ENCODE data around the gene ADORA2A.

Gene ADORA2A

DNA sequence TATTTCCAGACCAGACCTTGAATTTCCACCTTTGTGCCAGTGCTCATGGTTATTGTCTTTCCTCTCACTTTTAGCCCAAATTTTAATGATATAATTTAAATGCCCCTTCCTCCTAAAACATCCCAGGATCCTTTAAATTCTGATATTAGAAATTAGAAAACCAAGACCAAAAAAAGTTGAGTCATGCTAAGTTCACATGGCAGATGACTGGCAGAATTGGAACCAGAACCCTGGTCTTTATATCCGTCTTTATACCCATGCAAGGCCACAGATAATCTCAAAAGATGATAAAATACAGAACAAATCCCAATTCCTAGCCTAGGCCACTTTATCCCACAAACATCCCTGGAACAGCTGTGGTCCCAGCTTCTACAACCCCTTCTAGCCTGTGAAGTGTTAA is 26.5 kb downstream of the ADORA2A start:
- DNase-seq (ENCODE audit: low spot score): no peak

DNA sequence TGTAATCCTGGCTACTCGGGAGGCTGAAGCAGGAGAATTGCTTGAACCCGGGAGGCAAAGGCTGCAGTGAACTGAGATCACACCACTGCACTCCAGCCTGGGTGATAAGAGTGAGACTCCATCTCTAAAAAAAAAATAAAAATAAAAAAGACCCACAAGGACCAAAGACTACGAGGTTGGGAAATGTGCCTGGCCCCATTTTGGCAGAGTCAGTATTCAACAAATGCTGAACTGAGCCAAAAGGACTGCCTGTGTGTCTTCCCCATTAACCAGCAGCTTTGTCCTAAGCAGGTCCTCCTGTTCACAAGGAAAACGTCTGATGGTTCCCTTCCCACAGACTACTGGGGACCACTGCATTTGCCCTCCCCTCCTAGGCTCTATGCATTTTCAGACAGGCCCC is 27.6 kb downstream of the ADORA2A start:
- no peak for DNase-seq (ENCODE audit: low spot score)

DNA sequence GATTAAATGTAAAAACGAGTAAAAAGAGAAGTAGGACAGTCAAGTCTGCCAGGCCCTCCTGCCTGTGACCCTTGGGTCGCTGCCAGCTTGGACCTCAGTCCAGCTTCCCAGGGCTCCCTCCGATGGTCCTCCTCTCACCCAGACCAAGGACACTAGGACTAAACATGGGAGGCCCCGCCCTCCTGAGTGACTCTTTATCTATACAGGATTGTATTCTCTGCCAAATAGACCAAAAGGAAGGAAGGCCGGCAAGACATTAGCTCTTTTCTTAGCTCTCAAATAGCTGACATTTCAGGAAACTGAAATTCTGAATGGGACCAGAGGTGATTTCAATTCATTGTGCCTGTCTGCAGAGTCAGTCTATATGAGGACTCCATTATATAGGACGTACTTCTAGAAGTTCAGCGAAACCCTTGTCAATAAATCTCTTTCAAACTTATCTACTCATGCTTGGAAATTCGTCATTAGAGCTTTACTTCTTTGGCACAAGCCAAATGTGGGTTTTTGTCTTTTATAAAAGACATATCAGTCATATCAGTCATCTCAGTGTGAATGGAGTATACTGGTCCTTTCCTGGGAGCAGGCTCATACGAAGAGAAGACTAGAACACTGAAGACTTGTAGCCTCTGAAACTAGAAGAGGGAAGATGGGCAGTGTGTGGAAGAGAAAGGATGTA is 28.5 kb downstream of the ADORA2A start:
- no peak for DNase-seq (ENCODE audit: low spot score)

DNA sequence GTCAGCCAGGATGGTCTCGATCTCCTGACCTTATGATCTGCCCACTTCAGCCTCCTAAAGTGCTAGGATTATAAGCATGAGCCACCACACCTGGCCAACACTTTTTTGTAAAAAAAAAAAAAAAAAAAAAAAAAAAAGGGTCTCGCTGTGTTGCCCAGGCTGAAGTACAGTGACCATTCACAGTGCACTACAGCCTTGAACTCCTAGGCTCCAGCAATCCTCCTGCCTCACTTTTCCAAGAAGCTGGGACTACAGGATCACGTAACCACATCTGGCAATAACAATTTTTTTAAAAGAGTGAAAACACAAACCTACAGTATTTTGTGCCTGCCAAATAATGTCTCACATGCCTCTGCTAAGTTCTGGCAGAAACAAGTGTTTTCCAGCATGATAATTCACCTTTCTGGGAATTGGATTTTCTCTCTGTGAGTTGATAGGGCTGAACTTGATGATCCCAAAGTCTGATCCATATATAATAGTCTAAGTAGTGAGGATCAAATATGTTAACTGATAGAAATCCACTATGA is 30.6 kb downstream of the ADORA2A start:
- no peak for DNase-seq (ENCODE audit: low spot score)

DNA sequence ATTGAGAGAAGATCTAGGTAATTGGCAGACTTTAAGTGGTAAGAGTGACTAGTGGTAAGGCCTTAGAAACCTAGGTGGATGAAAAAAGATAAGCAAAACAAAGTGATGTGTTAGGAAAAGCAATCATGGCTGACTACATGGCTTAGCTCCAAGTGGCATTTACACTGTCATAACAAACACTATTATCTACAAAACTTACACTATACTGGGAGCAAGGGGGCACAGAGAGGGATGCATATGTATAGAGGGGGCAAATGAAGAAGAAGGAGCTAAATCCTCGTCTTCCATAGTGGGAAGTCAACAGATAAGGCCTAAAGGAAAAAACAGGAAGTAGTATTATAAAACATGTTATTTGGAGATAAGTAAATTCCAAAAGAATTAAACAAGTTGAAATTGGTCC is 32.5 kb downstream of the ADORA2A start:
- DNase-seq (ENCODE audit: low spot score): no peak

DNA sequence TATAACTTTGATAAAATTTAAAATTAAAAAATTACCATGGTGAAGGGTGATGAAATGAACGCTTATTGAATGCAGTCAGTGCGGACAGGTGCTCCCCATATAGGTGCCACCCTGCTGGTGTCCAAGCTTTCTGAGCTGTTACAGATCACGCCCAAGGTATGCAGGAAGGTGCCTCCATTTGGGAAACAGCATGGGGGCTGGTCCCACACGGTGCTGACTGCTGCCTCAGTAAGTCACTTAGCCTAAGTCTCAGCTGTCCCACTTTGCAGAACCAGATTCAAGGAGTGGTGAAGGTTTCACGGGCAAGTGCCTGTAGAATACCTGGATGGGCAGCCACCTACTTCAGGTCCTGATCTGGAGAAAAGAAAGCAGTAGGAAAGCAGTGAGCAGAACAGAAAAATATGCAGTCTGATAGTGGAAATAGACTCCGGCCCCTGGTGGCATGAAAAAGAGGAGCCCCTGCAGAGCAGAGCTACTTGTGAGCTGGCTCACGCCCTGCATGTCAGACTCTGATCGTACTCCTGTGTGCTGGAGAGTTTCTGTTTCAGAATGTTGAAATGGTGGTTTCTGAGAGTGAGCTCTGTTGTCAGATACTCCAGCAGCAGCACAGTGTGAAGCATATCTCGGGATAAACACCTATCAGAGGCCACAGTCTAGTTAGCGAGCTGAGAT is 33.2 kb downstream of the ADORA2A start:
- DNase-seq (ENCODE audit: low spot score): no peak

DNA sequence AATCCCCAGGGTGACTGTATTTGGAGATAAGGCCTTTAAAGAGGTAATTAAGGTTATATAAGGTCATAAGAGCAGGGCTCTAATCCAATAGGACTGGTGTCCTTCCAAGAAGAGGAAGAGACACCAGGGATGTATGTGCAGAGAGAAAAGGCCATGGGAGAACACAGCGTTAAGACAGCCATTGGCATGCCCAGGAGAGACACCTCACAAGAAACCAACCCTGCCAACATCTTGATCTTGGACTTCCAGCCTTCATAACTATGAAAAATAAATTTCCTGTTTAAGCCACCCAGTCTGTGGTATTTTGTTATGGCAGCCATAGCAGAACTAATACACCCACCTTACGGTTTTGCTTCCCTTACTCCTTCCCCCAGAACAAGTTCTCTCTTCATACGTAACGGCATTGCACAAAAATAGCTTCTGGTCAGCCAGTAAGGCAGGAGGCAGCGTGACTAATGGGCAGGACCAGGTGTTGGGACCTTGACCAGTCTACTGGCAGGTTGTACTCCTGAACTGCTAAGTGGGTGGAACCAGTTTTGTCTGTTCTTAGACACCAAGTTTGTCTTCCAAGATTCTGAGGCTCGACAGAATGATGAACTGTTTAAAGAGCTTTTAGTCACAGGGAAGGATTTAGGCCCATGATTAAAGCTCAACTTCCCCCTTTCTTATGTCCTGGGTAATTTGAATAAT is 35.8 kb downstream of the ADORA2A start:
- DNase-seq (ENCODE audit: low spot score): no peak

DNA sequence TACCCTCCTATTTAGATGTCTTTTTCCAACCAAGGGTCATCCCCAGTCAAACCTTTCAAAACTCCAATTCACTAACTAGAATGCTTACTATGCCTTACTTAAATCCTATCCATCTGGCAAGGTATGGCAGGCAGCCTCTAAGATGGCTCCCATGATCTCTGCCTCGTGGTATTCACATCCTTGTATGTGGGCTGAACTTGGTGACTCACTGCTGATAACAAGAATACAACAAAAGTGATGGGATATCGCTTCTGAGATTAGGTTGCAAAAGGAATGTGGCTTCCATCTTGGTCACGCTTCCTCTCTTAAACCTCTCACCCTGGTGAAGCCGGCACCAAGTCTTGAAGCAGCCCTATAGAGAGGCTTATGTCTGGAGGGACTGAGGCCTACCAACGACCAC is 38.2 kb downstream of the ADORA2A start:
- no peak for DNase-seq (ENCODE audit: low spot score)

DNA sequence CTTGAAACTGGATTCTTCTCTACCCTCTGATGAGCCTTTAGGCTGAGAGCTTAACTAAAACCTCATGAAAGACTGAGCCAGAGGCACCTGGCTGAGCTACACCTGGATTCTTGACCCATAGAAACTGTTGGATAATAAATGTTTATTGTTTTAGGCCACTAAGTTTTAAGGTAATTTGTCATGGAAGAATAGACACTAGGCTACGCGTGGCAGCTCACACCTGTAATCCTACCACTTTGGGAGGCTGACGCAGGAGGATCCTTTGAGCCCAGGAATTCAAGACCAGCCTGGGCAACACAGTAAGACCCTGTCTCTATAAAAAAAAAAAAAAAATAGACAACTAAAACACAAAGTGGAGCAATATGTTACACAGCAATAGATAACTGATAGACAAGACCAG is 38.6 kb downstream of the ADORA2A start:
- DNase-seq (ENCODE audit: low spot score): no peak

DNA sequence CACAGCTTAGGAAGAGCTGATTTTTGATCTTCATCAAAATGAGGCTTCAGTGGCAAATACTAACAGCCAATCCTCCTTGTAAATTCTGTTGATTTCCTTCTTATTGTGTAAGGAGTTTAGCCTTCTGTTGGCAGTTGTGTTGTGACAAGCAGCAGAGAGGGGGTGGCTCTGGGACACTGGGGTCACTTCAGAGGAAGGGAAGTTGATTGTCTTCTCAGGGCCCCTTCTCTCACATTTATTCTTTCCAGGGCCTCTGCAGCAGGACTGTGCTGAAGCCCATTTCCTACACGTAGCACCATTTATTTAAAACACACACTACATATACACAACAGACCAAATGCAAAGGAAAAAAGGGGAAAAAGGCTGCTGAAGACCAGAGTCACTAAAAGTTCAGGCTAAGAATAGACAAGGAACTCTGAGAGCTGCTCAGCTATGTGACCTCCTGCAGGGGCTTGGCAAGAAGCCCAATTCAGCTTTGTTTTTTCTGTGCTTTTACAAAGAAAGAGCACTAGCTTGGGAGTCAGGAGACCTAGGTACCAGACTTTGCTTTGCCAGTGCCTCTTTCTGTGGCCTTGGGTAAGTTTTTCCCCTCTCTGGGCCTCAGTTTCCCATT is 39.4 kb downstream of the ADORA2A start:
- DNase-seq (ENCODE audit: low spot score): peak; percentile 56

DNA sequence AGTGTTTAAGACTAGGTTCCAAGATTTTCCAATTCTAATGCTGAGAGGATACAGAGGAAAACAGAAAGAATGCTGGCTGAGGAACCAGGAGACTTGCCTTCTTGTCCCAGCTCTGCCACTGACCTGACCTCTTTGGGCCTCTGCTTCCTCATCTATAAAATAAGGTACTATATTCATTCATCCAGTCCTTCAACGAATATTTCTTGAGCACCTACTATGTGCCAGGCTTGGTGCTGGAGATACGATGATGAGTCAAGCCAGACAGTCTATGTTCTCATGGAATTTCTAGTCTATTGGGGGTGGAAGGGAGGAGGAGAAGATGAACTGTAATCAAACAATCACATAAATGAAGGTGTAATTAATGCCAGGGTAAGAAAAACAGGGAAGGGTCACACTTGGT is 39.9 kb downstream of the ADORA2A start:
- DNase-seq (ENCODE audit: low spot score): no peak

DNA sequence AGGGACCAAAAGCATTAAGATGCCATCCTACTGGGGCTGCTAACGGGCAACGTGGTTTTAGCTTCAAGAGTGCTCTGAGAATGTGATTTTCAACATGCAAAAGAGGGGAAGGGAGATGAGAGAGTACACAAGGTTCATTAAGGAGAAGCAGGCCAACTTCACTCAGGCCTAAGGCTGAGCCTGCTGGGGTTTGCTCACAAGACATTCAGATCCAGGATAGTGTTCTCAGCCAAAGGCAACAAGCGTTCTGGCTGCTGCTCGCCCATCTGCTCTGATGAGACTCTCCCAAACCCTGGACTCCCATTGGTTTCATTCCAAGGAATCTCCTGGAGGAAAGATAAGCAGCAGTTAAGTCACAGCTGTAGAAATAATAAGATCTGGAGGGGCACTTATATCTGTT is 44.2 kb downstream of the ADORA2A start:
- peak; percentile 44 for DNase-seq (ENCODE audit: low spot score)

DNA sequence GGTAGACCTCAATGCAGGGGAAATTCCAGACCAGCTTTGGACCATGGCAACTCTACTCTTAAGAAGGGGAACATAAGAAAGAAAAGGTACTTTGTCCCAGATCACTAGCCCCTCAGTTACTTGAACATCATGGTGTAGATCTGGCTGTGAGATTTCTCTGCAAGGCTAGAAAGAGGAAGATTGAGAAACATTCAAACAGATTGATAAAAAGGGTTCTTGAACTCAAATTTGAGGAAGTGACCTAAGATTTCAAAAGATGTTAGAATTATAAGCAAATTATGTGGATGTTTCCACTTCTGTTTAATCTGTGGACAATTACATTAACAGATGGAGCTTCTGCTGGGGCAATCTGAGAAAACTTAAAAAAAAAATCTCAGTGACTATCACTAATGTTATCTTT is 45.9 kb downstream of the ADORA2A start:
- no peak for DNase-seq (ENCODE audit: low spot score)

DNA sequence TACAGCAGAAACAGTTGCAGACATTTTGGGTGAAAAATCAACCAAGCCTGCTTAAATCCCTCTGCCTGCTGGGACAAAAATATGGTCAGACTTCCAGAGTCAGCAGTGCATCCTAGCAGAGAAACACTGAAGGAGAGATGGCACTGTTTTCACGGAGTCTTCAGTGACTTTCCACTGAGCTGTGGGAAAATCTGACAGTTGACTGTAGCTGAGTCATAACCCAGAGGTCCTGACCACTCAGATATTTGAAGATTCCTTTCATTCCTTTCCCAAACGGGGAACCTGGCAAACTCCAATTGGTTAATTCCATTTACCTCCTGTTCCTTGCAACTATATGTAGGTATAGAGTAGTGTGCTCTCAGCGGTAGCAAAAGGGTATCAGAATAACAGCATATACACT is 46.8 kb downstream of the ADORA2A start:
- DNase-seq (ENCODE audit: low spot score): peak; percentile 26

DNA sequence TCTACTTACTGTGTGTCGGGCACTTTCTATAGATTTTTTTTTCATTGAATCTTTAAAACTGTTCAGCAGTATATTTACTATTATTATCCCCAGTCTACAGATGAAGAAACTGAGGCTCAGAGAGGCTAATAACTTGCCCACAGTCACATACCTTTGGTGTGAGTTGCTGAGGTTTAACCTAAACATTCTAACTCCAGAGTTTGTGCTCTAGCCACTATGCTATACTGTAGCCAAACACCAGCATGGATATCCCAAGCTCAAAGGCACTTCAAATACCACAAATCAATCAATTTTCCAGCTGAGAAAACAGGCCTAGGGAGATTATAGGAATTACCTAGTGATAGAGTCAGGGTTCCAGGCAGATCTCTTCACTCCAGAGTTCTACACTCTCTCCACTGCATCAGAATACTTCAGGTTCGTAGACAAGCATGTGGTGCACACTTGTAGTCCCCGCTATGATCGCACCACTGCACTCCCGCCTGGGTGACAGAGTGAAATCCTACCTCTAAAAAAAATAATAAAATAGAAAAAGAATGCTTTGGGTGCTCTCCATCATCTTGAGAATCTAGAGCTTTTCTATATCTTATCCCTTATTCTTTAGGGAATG is 47.4 kb downstream of the ADORA2A start:
- no peak for DNase-seq (ENCODE audit: low spot score)

DNA sequence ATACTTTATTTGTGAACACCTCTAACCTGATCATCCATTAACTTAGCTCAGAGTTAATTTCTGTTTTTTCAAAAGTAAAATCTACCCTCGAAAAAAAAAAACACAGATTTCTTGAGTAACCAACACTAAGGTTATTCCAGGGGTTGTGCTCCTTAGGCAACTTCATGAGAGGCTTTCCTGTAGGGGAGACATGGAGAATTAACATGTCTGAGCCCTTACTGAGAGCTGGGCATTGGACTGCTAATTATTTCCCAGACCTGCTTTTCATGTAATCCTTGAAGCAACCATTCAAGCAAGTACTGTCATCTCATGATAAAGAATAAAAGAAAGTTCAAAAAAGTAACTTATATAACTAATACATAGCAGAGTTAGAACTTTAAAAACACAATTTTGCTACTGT is 54.2 kb downstream of the ADORA2A start:
- no peak for DNase-seq (ENCODE audit: low spot score)

DNA sequence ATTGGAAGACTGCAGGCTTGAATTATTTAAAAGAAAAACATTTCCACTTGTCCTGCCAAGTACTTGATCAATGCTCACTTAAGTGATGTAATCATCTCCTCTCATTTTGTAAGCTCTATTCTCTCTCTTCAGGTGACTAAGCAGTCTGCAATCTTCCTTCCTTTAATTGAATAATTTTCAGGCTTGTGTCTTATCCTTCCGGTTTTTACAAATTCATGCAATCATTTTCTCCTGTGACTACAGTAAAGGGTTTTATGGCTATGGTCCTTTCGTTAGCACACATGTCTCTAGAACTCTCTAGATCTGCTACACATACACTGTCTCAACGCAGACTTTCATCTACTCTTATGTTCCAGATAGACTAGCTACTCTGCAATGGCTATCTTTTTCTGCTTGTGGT is 55.2 kb downstream of the ADORA2A start:
- no peak for DNase-seq (ENCODE audit: low spot score)

DNA sequence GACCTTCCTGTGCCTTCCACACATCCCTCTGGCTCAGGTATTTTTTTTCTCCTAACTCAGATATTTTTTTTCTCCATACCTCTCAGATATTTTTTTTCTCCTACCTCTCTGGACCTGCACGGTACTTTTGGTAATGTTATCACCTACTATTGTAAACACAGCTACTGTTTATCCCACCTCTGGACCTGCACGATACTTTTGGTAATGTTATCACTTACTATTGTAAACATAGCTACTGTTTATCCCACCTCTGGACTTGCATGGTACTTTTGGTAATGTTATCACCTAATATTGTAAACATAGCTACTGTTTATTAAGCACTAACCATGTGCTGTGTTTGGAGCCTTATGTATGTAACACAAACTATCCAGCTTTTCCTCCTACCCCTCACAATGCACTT is 55.6 kb downstream of the ADORA2A start:
- no peak for DNase-seq (ENCODE audit: low spot score)

DNA sequence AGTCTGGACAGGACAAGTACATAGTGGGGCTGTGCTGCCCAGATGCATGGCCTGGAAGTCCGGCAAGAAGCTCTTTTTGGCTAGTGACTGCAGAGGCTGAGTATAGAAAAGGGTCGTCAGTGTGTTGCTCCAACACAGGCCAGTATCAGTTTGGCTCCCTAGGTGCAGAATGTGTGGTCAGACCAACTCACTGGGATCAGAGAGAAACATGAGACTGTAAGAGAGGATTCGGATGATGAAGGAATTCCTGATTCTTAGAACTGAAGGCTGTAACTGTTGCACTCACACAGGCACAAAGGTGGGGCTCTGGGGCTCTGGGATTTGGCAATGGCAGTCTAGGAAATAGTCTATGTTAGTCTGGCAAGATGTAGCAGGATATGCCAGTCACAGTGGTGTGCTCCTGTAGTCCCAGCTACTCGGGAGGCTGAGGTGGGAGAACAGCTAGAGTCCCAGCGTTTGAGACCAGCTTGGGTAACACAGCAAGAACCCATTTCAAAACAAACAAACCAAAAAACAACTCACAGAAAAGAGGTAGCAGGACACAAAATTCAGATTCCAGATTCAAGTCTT is 56.7 kb downstream of the ADORA2A start:
- no peak for DNase-seq (ENCODE audit: low spot score)

DNA sequence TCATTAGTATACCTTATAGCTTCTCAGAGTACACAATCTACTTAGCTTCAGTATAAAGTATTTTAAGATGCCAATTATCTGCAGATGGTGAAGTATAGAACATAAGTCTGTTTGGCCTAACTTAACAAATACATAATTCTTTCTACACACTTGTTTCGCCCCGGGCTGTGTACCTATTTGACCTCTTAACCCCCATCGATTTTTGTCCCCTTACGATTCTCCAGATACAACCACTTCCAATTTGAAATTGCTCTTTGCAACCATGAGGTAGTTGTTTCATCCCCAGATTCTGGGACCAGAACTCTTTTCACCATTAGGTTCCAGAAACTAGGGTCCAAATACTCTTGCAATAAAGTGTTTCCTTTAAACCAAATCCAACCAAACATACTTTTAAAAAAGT is 57.8 kb downstream of the ADORA2A start:
- no peak for DNase-seq (ENCODE audit: low spot score)

DNA sequence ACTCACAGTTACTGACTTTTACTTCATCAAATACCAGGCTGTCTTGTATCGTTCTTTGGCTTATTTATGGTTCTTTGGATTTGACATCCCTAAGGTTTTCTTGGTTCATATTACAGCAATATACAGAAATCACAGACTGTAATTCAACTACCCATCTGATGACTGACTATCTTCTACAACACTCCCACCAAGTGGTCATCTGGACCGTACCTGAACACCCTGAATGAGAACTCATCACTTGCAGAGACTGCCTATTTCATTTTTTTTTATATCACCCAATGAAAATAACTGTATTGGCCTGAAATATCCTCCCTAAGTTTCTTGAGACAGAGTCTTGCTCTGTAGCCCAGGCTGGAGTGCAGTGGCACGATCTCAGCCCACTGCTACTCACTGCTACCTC is 58.2 kb downstream of the ADORA2A start:
- DNase-seq (ENCODE audit: low spot score): no peak

DNA sequence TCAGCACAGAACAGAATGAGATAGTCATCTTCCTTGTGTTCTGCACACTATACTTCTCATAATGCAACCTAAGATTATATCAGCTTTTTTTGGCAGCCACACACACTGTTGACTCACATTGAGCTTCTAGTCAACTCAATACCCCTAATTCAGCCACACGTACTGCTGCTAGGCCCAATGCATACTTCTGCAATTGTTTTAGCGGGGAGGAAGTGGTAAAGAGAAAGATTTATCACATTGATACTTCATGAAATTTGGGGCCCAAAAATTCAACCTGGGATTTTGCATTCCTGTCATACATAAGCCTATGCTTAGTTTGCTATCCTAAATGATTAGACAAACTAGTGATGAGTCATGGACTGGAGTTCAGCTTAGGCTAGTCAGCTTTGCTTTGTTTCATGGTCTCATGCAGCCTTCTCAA is 59.1 kb downstream of the ADORA2A start:
- no peak for DNase-seq (ENCODE audit: low spot score)
